PFSK-1 (cell line): Measurements from ENCODE around the gene TTC28.

ENCODE experiments used
- POLR2AphosphoS5 ChIP-seq: IDR thresholded peaks from 2 replicates; pipeline ENCODE4 v1.6.1; 2012; ENCODE audit warnings: low read depth, mild to moderate bottlenecking, control low read depth, low read length, moderate library complexity
- REST ChIP-seq, 2 experiments: IDR thresholded peaks; 2 replicates each; pipeline versions ENCODE4 v1.6.1 to v1.8.0; 2011 to 2012; ENCODE audit warnings: low read depth in 2 of 2, low read length in 2 of 2, control low read depth in 1 of 2, inconsistent platforms in 1 of 2, mild to moderate bottlenecking in 1 of 2, moderate library complexity in 1 of 2; ENCODE audit not compliant: insufficient read depth in 1 of 2
- SIN3A ChIP-seq: IDR thresholded peaks from 2 replicates; pipeline ENCODE4 v1.6.1; 2012; ENCODE audit warnings: mild to moderate bottlenecking, low read length, moderate library complexity, borderline replicate concordance; ENCODE audit not compliant: insufficient read depth
- TAF1 ChIP-seq: IDR thresholded peaks from 2 replicates; pipeline ENCODE4 v1.6.1; 2012; ENCODE audit warnings: low read length, control low read depth, borderline replicate concordance; ENCODE audit not compliant: insufficient read depth

- TF ChIP-seq POLR2AphosphoS5 (no peak), REST (IDR thresholded peaks at IDR 0.05; ENCODE audit: insufficient read depth in 1 of 2, low read depth in 2 of 2, low read length in 2 of 2) (no peak), TAF1 (no peak), SIN3A (no peak)
Observed at GRCh38 chr22:27990879-27991278, 688.8 kb downstream of the TTC28 start.
